ENCODE data around the gene EIF4A3. TPM values are rescaled to one million over a fixed set of nuclear protein-coding genes. Genes with fewer than 3 reads are reported as not detected.
A peak's percentile ranks its signal among the peaks of the same experiment; 100 is the strongest.
"Not testable (repeated sequence)": the region's sequence is repeated elsewhere in the genome, so short reads cannot be mapped to it uniquely, and the experiment has no call there.

The EIF4A3 gene
- polyA plus RNA-seq, 3 donors = 95.6 to 122 (median 115) TPM

DNA sequence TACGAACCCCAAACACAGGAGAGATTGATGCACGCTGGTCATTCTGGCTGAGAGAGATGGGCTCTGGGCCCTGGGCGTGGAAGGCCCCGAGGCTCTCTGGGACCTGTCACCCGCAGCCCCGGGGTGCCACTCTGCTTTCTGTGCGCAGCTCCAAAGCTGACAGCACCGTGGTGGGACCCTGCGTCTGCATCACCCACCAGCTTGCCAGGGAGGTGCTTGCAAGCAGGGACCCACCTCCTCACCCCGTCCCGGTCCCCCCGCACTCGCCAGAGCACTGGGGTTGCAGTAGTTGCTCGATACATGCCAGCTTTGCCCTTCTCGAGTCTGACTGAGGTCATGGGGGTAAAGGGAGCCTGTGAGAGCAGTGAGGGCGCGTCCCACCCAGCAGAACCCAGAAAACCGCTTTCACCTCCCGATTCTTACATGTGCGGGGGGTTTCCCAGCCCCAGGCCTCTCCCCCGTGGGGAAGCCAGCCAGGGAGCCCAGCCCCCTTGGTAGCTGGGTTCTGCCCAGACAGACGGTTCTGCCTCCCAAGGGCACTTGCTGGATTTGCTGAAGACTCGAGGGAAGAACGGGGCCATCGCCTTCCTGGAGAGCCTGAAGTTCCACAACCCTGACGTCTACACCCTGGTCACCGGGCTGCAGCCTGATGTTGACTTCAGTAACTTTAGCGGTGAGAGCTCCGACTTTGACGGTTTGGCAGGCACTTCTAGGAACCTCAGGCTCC, 35.4 kb upstream of the EIF4A3 start:
- no peak for DNase-seq (ENCODE audit: extremely low read depth in 1 of 11, low read depth in 9 of 11, low spot score in 4 of 11)

DNA sequence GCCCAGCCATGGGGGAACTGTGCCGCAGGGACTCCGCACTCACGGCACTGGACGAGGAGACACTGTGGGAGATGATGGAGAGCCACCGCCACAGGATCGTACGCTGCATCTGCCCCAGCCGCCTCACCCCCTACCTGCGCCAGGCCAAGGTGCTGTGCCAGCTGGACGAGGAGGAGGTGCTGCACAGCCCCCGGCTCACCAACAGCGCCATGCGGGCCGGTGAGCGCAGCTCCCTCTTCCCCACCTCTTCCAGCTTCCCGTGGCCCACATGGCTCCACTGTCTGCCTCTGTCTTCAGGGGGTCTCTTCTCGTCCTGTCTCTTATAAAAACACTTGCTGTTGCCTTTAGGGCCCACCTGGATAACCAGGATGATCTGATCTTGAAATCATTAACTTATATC, 34.5 kb upstream of the EIF4A3 start:
- DNase-seq (ENCODE audit: extremely low read depth in 1 of 11, low read depth in 9 of 11, low spot score in 4 of 11) = no peak

DNA sequence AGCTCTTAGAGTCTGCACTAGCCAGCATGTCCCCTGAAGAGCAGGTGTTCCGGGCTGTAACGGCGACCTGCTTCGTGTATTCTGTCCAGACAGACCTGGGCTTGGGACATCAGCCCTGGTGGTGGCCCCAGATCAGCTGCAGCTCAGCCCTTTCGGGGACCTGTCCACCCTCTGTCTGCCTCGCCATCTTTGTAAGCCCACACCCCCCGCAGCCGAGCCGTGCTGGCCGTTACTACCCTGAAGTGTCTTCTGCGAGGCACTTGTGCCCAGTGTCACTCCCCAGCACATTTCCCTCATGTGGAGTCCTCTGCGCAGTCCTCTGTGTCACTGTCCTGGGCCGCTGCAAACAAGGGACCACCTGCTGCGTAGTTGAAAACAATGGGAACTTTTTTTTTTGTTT, 33.3 kb upstream of the EIF4A3 start:
- DNase-seq (ENCODE audit: extremely low read depth in 1 of 11, low read depth in 9 of 11, low spot score in 4 of 11) = no peak

DNA sequence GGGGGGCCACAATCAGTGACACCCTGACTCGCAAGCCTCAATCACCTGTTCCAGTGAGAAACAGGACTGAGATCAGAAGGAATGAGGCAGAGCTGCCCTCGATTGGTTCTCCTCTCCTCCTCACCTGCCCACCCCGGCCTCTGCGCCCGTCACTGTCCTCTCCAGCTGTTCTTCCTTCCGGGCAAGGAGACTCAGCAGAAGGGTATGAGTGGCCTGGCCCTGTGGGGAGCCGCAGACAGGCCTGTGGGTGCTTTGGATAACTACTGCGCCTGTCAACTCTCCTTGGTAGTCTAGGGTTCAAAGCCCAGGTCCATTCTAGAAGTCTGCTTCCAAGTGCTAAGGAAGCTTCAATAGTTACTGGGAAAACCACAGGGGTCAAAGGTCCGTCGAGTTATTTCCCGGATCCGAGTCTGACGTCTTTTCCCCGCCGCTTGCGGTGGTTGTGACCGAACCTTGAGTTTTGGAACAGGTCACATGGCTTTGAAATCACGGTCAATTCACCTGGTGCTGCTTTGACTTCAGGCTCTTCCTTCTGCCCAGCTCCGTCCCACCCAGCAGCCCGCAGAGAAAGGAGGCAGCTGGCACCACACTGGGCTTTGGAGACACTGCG, 31.2 kb upstream of the EIF4A3 start:
- no peak for DNase-seq (ENCODE audit: extremely low read depth in 1 of 11, low read depth in 9 of 11, low spot score in 4 of 11)

DNA sequence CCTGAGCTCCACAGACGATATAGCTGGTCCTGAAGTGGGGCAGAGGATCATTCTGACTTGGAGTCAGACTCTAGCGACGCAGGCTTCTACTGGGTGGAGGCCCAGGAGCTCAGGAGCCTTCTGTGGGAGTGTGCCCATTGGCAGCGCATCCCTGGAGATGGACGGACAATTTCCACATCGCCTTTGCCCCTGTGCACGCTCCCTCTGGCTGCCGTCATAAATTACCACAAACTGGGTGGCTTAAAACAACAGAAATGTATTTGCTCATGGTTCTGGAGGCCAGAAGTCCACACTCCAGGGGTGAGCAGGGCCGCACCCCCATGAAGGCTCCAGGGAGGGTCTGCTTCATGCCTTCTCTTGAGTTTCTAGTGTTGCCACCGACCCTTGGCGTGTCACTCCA, 29.8 kb upstream of the EIF4A3 start:
- no peak for DNase-seq (ENCODE audit: extremely low read depth in 1 of 11, low read depth in 9 of 11, low spot score in 4 of 11)

DNA sequence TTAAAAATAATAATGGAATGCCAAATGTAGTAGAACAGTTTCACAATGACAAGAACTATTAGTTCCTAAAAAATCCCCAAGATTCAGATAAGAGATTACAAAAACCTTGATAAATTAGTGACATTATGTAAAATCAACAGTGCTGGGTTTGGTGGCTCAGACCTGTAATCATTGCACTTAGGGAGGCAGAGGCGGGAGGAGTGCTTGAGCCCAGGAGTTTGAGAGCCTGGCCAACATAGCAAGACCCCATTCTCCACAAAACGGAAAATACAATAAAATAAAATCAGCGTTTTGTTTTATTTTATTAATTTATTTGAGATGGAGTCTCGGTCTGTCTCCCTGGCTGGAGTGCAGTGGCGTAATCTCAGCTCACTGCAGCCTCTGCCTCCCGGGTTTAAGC, 27.0 kb upstream of the EIF4A3 start:
- DNase-seq (ENCODE audit: extremely low read depth in 1 of 11, low read depth in 9 of 11, low spot score in 4 of 11) = no peak

DNA sequence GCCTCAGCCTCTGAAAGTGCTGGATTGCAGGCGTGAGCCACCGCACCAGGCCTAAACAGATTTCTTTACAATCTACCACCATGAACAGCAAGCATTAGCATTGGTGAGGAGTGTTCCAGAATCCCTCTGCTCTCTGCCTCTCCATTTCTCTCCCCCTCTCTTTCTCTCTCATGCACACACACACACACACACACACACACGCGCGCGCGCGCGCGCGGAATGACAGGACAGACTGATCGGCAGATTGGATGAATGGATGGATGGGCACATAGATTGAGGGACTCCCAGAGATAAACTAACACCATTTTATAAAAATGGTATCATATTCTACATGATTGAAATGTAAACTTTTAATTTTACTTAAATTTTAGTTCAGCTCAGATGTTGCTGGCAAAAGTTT, 26.2 kb upstream of the EIF4A3 start:
- no peak for DNase-seq (ENCODE audit: extremely low read depth in 1 of 11, low read depth in 9 of 11, low spot score in 4 of 11)

DNA sequence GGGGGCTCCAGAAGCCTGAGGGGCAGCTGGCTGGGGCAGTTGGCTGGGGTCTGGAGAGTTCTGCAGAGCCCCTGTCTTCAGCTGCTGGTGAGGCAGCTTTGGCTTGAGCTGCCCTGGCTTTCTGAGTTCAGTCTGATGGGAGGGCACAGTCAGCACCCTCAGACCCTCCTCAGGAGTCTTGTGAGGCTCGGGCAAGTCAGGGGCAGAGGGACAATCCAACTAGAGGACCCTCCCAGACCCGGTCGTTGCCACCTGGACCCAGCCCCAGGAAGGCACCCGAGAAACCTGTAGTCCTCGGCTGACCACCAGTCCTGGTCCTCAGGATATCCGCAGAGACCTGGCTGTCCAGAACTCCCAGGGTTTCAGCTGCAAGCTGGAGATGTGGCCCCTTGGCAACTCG, 24.8 kb upstream of the EIF4A3 start:
- DNase-seq (ENCODE audit: extremely low read depth in 1 of 11, low read depth in 9 of 11, low spot score in 4 of 11) = no peak

DNA sequence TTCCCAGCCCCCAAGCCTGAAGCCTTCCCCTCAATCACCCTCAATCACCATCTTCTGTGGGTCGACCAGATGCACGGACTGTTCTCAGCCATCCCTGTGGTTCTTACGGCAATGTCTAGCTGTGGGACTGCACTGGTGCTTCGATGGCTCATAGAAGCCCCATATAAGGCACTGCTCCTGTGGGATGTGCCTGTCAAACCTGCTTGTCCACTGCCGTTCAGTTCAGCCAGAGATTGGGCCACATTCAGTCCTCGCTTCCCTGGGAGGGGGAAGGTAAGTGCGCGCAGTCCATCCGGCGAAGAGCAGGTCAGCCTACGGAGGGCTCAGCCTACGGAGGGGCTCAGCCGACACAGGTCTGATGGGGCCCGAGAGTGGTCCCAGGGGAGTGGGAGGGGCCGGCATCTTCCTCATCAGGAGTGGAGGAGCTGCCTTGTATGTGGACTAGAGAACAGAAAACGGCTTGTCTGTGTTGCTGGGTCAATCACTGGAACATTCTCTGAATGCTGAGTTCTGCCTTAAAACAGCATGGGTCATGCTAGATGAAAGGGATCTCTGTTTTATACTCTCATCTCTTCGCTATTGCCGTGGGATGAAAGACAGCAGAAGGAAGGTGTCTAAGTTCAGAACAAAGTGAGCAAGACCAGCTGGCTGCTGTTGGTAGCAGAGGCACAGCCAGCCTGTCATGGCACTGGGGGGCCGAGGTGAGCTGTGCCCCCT, 23.0 kb upstream of the EIF4A3 start, which contains the start of gene CARD14:
Gene CARD14, plus strand, starts transcription at position 247 of the 717 bp plus-strand sequence. CDS start 11,409 bp downstream, outside the sequence.
- DNase-seq (ENCODE audit: extremely low read depth in 1 of 11, low read depth in 9 of 11, low spot score in 4 of 11) = no peak

DNA sequence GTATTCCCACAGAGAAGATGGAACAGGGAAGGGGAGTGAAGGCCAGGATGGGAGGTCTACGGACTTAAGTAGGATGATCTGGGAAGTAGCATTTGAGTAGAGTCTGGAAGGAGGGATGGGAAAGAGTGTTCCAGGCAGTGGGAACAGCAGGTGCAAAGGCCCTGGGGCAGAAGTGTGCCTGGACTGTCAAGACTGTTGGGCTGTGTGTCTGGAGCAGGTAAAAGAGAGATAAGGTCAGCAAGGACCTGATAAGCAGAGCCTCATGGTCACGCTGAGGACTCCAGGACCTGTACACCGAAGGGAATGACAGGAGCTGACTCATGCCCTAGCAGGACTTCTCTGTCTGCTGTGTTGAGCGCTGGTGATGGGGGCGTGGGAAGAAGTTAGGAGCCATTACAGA, 22.2 kb upstream of the EIF4A3 start:
- DNase-seq (ENCODE audit: extremely low read depth in 1 of 11, low read depth in 9 of 11, low spot score in 4 of 11) = no peak

DNA sequence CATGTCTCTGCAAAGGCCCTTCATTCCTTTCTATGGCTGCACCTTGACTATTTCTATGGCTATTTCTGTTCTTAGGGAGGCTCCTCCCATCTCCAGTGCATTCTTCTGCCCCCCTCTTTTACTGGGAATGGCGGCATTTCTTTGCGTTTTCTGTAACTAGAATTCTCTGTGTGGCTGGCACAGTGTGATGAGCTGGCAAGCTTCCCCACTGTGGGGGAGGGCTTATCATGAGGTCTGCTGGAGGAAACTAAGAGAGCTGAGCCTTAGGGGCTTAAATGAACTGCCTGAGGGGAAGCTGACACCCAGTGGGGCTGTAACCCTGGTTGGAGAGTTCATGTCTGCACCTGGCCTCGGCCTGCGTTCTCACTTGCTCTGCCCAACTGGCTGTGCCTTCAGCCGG, 21.4 kb upstream of the EIF4A3 start:
- DNase-seq (ENCODE audit: extremely low read depth in 1 of 11, low read depth in 9 of 11, low spot score in 4 of 11) = no peak

DNA sequence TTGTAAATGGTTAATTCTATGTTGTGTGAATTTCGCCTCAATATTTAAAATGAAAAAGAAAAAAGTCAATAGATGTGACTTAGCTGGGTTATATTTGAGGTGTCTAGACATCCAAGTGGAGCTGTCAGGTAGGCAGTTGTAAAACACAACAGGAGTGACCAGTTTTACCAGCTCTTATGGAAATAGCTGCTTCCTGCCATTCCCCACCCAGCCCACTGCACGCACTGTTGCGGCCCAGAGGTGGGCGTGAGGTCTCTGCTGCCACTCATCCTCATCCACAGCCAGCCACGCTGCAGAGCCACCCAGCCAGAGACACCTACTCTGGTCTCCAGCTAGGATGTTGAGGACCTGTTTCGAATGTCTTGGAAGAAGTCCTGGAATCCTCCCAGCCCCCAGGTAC, 19.5 kb upstream of the EIF4A3 start:
- DNase-seq (ENCODE audit: extremely low read depth in 1 of 11, low read depth in 9 of 11, low spot score in 4 of 11) = no peak

DNA sequence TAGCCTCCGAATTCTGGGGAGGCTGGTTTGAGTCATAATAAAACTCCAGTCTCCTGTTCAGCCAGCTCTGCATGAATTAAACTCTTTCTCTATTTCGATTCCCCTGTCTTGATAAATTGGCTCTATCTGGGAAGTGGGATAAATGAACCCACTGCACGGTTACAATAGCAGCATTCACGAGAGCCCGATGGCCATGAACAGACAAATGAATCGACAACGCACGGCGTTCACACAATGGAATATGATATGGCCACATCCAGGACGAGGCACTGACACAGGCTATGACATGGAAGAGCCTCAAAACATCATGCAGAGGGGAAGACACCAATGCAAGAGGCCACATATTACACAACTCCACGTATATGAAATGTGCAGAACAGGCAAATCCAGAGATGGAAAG, 17.3 kb upstream of the EIF4A3 start:
- no peak for DNase-seq (ENCODE audit: extremely low read depth in 1 of 11, low read depth in 9 of 11, low spot score in 4 of 11)

DNA sequence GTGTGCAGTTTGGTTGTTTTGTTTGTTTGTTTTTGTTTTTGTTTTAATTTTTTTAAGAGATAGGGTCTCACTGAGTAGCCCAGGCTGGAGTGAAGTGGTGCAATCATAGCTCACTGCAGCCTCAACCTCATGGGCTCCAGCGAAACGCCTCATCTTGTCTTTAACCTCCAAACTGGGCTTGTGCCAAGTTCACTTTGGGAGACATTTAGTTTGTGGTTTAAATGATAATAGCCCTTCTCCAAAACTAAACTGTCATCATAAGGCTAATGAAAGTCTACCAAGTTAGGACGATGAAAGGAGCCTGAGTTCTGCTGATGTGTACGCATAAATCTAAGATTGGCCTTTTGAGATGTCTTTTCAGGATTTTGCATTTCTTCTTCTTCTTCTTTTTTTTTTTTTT, 16.4 kb upstream of the EIF4A3 start:
- no peak for DNase-seq (ENCODE audit: extremely low read depth in 1 of 11, low read depth in 9 of 11, low spot score in 4 of 11)

DNA sequence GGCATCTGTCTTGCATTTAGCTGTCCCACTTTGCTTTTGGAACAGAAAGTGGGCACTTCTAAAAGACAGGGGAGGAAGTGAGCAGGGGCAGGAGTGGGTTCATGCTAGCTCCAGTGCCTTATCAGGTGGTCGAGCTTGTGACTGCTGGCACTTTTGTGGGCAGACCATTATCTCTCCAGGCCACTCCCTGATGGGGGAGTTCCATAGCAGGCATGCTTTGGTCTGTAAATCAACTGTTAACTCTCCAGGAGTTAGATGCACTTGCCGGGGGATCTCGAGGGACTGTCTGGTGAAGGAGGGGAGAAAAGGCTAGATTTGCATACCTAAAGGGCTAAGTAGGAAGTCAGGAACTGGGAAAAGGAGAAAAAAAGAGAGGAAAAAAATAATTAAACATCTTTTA, 13.6 kb upstream of the EIF4A3 start:
- DNase-seq (ENCODE audit: extremely low read depth in 1 of 11, low read depth in 9 of 11, low spot score in 4 of 11) = peak in 1 of 11 donors; percentile 14

DNA sequence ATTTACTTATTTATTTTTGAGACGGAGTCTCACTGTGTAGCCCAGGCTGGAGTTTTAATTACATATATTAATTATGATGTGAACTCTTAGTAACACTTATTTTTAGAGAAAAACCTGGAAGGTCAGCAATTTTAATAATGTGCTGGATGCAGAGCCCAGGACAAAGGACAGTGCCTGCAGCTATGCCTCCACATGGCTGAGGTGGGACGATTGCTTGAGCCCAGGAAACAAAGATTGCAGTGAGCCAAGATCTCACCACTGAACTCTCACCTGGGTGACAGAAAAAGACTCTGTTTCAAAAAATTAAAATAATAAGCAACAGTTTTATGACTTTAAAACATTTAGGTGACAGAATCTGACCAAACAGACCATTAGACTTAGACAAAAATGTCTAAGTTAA, 11.9 kb upstream of the EIF4A3 start:
- no peak for DNase-seq (ENCODE audit: extremely low read depth in 1 of 11, low read depth in 9 of 11, low spot score in 4 of 11)

DNA sequence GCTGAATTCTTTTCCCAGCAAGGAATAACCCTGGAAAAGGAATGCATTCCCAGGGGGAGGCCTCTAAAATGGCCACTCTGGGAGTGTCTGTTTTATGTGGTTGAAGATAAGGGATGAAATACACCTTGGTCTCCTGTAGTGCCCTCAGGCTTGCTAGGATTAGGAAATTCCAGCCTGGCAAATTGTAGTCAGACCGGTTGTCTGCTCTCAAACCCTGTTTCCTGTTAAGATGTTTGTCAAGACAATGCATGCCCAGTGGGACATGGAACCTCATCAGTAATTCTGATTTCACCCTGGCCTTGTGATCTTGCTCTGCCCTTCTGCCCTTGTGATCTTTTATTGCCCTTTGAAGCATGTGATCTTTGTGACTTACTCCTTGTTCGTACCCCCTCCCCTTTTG, 8.7 kb upstream of the EIF4A3 start:
- DNase-seq (ENCODE audit: extremely low read depth in 1 of 11, low read depth in 9 of 11, low spot score in 4 of 11) = not testable (repeated sequence)

DNA sequence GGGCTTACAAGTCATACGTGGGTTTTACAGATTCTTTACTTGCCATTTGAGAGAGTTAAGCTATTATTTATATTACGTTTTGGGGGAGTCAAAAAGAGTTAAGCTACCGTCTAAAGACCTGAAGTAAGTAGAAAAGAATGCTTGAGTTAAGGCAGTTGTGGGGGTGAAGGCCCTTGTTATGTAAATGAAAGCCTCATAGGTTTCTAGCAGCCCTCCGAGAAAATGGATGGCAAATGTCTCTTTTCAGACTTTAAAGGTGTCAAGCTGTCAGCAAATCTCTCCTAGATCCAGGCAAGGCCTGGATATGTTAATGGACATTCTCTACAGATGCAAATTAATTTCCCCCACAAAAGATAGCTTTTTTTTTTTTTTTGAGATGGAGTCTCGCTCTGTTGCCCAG, 7.2 kb upstream of the EIF4A3 start:
- no peak for DNase-seq (ENCODE audit: extremely low read depth in 1 of 11, low read depth in 9 of 11, low spot score in 4 of 11)

DNA sequence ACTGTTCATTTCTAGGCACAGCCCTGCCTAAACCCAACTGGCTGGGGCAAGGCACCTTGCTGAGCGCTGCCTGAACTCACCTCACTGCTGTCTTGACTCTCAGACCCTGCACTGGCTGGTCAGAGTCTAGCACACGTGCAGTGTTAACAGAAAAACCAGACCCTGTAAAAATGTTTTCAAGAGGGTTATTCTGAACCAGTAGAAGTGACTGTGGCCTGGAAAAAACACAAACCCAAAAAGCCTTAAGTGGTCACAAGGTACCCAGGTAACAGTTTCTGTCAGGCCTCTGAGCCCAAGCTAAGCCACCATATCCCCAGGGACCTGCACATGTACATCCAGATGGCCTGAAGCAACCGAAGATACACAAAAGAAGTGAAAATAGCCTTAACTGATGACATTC, 6.1 kb upstream of the EIF4A3 start:
- DNase-seq (ENCODE audit: extremely low read depth in 1 of 11, low read depth in 9 of 11, low spot score in 4 of 11) = no peak

DNA sequence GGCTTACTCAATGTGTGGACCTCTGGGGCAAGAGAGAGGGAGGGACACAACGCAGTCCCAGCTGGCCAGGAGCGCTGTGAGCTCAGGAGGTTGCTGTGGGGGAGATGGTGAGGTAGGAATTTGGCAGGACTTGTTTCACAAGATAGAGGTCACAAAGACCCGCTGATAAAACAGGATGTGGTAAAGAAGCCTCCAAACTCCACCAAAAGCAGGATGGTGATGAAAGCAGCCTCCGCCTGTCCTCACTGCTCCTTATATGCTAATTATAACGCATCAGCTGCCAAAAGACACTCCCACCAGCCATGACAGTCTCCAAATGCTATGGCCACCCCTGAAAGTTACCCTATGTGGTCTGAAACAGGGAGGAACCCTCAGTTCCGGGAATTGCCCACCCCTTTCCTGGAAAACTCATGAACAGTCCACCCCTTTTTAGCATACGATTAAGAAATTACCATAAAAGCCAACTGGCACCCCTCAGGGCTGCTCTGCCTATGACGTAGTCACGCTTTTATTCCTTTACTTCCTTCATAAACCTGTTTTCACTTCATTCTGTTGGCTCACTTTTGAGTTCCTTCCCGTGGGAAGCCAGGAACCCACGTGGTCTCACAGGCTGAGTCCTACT, 5.3 kb upstream of the EIF4A3 start:
- no peak for DNase-seq (ENCODE audit: extremely low read depth in 1 of 11, low read depth in 9 of 11, low spot score in 4 of 11)

All from renal cortex interstitium (tissue), 11 donors.